Right renal pelvis (tissue), 4 donors: ENCODE measurements around the gene TAS1R3. TPM values are rescaled to one million over a fixed set of nuclear protein-coding genes. Genes with fewer than 3 reads are reported as not detected.

Source experiments
- DNase-seq, 4 donors: peaks; one replicate each; pipeline ENCODE4 v3.0.0-alpha.2; 2013; ENCODE audit warnings: low read depth in 4 of 4, low spot score in 3 of 4, missing footprints in 1 of 4
- polyA plus RNA-seq, 4 donors: library from polyadenylated mRNA; unstranded; fragments of 120-200 nt; gene quantifications; one replicate each; pipeline ENCODE4 v1.2.1, GENCODE V29; 2013; ENCODE audit not compliant: insufficient read length in 4 of 4

TAS1R3 gene
- under 1 TPM; 0.22 to 0.56 (median 0.33) TPM for polyA plus RNA-seq

- DNase-seq, result no peak
Measured at GRCh38 chr1:1331068-1331965, at the start of gene TAS1R3. Gene TAS1R3, plus strand, starts transcription at chr1:1331280. Its CDS starts 66 bp downstream, at chr1:1331346.

- no peak for DNase-seq
Measured at GRCh38 chr1:1281533-1282321, 49.4 kb upstream of the TAS1R3 start.

- no peak for DNase-seq
Measured at GRCh38 chr1:1282998-1283397, 48.1 kb upstream of the TAS1R3 start.

- DNase-seq, result no peak
Measured at GRCh38 chr1:1283821-1284220, 47.3 kb upstream of the TAS1R3 start.

GRCh38 chr1:1284221-1285101, 46.6 kb upstream of the TAS1R3 start:
- DNase-seq, result no peak

- DNase-seq, result no peak
Measured at GRCh38 chr1:1285102-1285571, 45.9 kb upstream of the TAS1R3 start.

GRCh38 chr1:1285611-1286311, 45.3 kb upstream of the TAS1R3 start:
- DNase-seq, result no peak

GRCh38 chr1:1286313-1287261, 44.5 kb upstream of the TAS1R3 start:
- DNase-seq, result no peak

- DNase-seq, result no peak
Measured at GRCh38 chr1:1287288-1288110, 43.6 kb upstream of the TAS1R3 start.

- DNase-seq, result no peak
Measured at GRCh38 chr1:1290238-1290731, 40.8 kb upstream of the TAS1R3 start.

GRCh38 chr1:1291023-1291528, 40.0 kb upstream of the TAS1R3 start:
- DNase-seq, result no peak

- peak in 3 of 4 donors; percentile 47 to 62 (median 57) for DNase-seq
Measured at GRCh38 chr1:1291548-1292441, 39.3 kb upstream of the TAS1R3 start.

GRCh38 chr1:1292442-1292779, 38.7 kb upstream of the TAS1R3 start:
- DNase-seq, result no peak

- no peak for DNase-seq
Measured at GRCh38 chr1:1292851-1293250, 38.2 kb upstream of the TAS1R3 start.

GRCh38 chr1:1293263-1294249, 37.5 kb upstream of the TAS1R3 start:
- no peak for DNase-seq
